GM19397 (cell line): ENCODE measurements around the gene RIN3.

Experiments used
- ATAC-seq: cut with Tn5 transposase; IDR thresholded peaks from one replicate; pipeline ENCODE4 v1.9.1; 2021; ENCODE audit warnings: mild to moderate bottlenecking, moderate library complexity; ENCODE audit not compliant: unreplicated experiment

The RIN3 gene

GRCh38 chr14:92572050-92572449 lies 58.5 kb downstream of the RIN3 start:
- no peak for ATAC-seq

GRCh38 chr14:92573761-92574498 lies 60.3 kb downstream of the RIN3 start:
- ATAC-seq, result no peak

GRCh38 chr14:92575061-92575747 lies 61.6 kb downstream of the RIN3 start:
- no peak for ATAC-seq

- ATAC-seq, result no peak
Observed at GRCh38 chr14:92575748-92576303, 62.2 kb downstream of the RIN3 start.

GRCh38 chr14:92577321-92577742 lies 63.8 kb downstream of the RIN3 start:
- peak; percentile 76 for ATAC-seq

GRCh38 chr14:92578511-92578910 lies 64.9 kb downstream of the RIN3 start:
- no peak for ATAC-seq

GRCh38 chr14:92579244-92579936 lies 65.8 kb downstream of the RIN3 start:
- ATAC-seq, result no peak

GRCh38 chr14:92581206-92581605 lies 67.6 kb downstream of the RIN3 start:
- ATAC-seq, result no peak

GRCh38 chr14:92581966-92582566 lies 68.5 kb downstream of the RIN3 start:
- ATAC-seq, result no peak

GRCh38 chr14:92582706-92583452 lies 69.3 kb downstream of the RIN3 start:
- ATAC-seq, result peak; percentile 51

GRCh38 chr14:92584220-92584619 lies 70.6 kb downstream of the RIN3 start:
- no peak for ATAC-seq

- no peak for ATAC-seq
Observed at GRCh38 chr14:92584816-92585215, 71.2 kb downstream of the RIN3 start.

- no peak for ATAC-seq
Observed at GRCh38 chr14:92585981-92586937, 72.7 kb downstream of the RIN3 start.

GRCh38 chr14:92586963-92587699 lies 73.5 kb downstream of the RIN3 start:
- no peak for ATAC-seq

GRCh38 chr14:92587700-92588085 lies 74.1 kb downstream of the RIN3 start:
- ATAC-seq, result no peak

GRCh38 chr14:92589213-92589852 lies 75.8 kb downstream of the RIN3 start:
- no peak for ATAC-seq

GRCh38 chr14:92590176-92590575 lies 76.6 kb downstream of the RIN3 start:
- ATAC-seq, result no peak

GRCh38 chr14:92590941-92591340 lies 77.4 kb downstream of the RIN3 start:
- ATAC-seq, result no peak
